SW480 (cell line): ENCODE data around the gene KRTAP25-1.

Experiments used
- DNase-seq: peaks from one replicate; pipeline ENCODE4 v3.0.0-alpha.2; 2016; ENCODE audit warnings: low spot score

KRTAP25-1 gene

GRCh38 chr21:30289215-30289614 lies at the start of gene KRTAP25-1:
Gene KRTAP25-1, minus strand, starts transcription at chr21:30289514. Its CDS starts 24 bp downstream, at chr21:30289490.
- no peak for DNase-seq

- no peak for DNase-seq
Measured at GRCh38 chr21:30338717-30339116, 49.4 kb upstream of the KRTAP25-1 start.

- DNase-seq = no peak
Measured at GRCh38 chr21:30337772-30338171, 48.5 kb upstream of the KRTAP25-1 start.

GRCh38 chr21:30337276-30337744 lies 48.0 kb upstream of the KRTAP25-1 start, which contains the start of gene KRTAP27-1:
Gene KRTAP27-1, minus strand, starts transcription at chr21:30337694. Its CDS starts 26 bp downstream, at chr21:30337668.
- no peak for DNase-seq

- DNase-seq = no peak
Measured at GRCh38 chr21:30336596-30336995, 47.3 kb upstream of the KRTAP25-1 start.

- DNase-seq = no peak
Measured at GRCh38 chr21:30333736-30334135, 44.4 kb upstream of the KRTAP25-1 start.

GRCh38 chr21:30332681-30333080 lies 43.4 kb upstream of the KRTAP25-1 start:
- no peak for DNase-seq

- DNase-seq = peak; percentile 9
Measured at GRCh38 chr21:30329203-30329875, 40.0 kb upstream of the KRTAP25-1 start.

DNA sequence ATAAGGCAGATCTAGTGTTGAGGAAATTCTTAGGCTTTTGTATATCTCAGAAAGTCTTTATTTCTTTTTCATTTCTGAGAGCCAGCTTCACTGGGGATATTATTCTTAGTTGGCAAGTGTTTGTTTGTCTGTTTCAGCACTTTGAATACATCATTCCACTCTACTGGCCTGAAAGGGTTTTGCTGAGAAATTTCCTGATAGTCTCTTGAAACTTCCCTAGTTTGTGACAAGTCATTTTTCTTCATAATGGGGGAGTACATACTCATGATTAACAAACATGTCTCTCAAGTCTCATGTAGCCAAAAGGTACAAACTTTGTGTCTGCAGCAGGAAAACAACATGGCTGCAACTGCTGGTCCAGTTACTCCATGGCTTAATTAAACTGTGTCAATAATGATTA lies 37.1 kb upstream of the KRTAP25-1 start:
- no peak for DNase-seq

DNA sequence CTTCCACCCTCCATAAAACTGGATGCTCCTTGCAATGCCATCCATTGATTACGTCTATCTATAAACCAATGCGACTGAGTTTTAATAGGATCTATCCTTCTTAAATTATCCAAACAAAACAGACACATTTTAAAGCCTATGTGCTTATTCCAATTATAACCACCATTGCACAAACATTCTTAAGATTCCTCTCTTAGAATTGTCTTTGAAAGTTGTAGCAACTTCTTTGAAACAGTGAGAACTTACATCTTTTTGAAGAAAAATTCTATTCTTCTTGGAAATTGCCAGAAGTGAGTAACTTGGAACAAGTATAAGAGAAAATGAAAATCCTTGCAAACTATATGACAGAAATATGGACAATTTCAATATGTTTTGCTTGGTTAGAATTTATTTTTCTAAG lies 30.9 kb upstream of the KRTAP25-1 start, which contains the start of gene KRTAP26-1:
Gene KRTAP26-1 (minus strand): TSS at position 101 of the 400 bp plus-strand sequence. CDS start 280 bp downstream, outside the sequence.
- no peak for DNase-seq

GRCh38 chr21:30315701-30316100 lies 26.4 kb upstream of the KRTAP25-1 start:
- no peak for DNase-seq

- DNase-seq = no peak
Measured at GRCh38 chr21:30306884-30307283, 17.6 kb upstream of the KRTAP25-1 start.

DNA sequence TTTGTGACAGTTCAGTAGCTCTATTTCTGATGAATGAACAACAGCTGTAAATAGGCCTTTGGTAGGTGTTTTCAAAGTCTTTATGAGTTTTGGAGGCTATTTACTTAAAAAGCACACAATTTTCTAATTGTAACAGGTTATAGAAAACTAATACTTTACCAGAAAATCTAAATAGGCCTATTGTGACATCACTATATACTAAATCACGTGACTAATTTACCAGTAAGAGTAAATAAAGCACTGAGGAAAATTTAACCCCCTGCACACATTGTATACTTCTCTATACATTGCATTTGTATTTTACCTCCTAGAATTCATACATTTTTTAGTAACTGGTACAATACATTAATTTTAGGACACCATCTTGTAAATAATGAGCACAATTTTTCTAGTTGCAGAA lies 15.8 kb upstream of the KRTAP25-1 start:
- DNase-seq = no peak

DNA sequence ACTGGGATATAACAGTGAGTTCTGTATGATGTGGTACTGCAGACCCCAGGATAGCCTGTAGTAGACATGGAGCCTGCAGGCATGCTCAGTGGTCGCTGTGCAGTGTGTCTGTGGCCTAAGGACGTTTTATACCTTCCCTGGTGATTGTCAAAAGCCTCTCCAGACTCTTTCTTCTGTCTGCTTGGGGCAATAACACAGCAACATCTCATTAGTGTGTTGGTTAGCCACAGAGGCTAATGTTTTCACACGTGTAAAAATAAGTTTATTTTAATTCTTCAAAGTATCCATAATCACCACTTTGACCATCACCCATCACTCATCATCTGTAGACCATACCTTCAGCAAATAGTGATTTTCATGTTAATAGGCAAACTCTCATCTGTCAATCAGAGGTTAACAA lies 6.5 kb downstream of the KRTAP25-1 start, which contains the start of gene KRTAP24-1:
Gene KRTAP24-1 (minus strand): TSS at position 101 of the 400 bp plus-strand sequence. CDS start 18 bp downstream, at position 83.
- DNase-seq = no peak

- DNase-seq = no peak
Measured at GRCh38 chr21:30271611-30272010, 17.7 kb downstream of the KRTAP25-1 start.

- DNase-seq = no peak
Measured at GRCh38 chr21:30271156-30271555, 18.2 kb downstream of the KRTAP25-1 start.

DNA sequence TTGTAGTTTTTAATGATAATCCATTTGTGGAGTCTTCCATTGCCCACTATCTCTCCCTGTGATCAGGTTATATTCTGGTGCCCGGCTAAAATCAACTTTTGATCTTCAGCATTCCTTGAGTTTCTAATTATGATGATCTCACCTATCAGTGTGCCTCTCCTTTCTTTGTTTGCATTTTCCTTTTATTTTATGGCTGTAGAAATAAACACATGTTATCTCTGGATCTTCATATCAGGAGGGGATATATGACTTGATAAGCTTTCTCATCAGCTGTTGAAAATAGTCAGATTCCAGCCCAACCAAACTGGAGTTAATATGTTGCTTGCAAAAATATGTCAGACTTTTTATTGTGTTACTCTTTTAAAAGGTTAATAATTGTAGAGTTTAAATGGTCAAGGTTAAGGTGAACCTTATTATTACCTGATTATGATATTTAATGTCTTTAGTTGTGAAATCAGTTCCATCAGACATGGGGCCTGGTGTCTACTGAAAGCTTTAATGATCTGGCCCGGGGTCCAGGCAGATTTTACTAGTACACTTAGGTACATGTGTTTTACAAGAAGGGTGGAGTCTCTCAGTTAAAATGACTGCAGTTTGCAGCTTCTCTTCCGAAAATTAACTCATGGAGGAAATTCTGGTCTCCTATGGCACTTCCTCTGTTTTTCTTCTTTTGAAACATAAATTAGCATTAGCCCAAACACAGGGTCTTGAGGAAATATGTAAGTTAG lies 19.3 kb downstream of the KRTAP25-1 start:
- DNase-seq = no peak

DNA sequence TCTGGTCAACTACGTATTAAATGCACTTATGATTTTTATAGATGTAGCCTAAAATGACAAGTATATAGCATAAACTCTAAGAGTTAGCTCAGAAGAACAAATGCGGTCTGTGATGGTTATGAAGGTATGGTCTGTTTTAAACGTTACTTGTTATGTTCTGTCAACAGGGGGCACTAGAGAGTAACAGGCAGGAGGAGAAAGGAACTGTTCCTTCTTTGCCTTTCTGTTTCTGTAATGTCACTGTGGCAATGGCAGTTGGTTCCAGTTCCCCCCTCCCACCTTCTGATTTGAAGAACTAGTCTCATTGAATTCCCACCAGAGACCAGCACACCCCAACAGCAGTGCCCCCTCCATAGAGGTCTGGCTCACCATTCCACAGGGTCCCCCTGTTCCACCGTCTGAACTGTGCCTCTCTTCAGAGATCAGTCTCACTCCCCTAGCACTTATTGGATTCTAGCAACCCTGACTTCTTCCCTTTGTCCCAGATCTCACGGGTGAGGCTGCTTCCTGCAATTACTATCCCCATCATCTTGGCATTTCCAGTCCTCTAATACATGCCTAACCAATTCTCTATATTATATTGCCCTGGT lies 20.6 kb downstream of the KRTAP25-1 start:
- no peak for DNase-seq

- DNase-seq = peak; percentile 32
Measured at GRCh38 chr21:30257773-30258172, 31.5 kb downstream of the KRTAP25-1 start.

- DNase-seq = no peak
Measured at GRCh38 chr21:30256100-30256499, 33.2 kb downstream of the KRTAP25-1 start.

GRCh38 chr21:30255679-30256078 lies 33.6 kb downstream of the KRTAP25-1 start:
- no peak for DNase-seq

GRCh38 chr21:30251781-30252180 lies 37.5 kb downstream of the KRTAP25-1 start:
- no peak for DNase-seq

DNA sequence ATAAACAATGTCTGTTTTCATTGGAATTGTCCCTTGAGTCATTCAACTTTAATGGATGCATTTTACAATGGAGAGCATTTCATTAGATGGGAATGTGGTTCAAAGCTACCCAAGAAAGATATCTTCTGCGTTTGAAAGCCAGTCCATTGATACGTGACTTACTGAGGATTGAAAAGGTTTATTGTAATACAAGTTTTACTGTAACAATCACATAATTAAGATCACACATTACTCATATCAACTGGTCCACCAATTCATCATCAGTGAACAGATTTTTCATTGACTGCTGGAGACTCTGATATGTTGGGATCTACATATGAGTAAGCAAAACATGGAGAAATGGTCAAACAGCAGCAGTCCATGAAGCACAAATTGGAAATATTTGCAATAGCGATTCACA lies 39.4 kb downstream of the KRTAP25-1 start:
- no peak for DNase-seq
